Skeletal muscle satellite cell (primary cell): ENCODE measurements around the gene OR52I2. TPM values are rescaled to one million over a fixed set of nuclear protein-coding genes. Genes with fewer than 3 reads are reported as not detected.

ENCODE experiments used
- H3K27me3 ChIP-seq: 2 replicates; pipeline ENCODE4 v1.7.0; 2013; ENCODE audit warnings: low read length; ENCODE audit not compliant: control insufficient read depth, insufficient read depth
- H3K36me3 ChIP-seq: 2 replicates; pipeline ENCODE4 v1.7.0; 2013; ENCODE audit warnings: mild to moderate bottlenecking, control low read depth, low read length; ENCODE audit not compliant: insufficient read depth
- H3K4me1 ChIP-seq: 2 replicates; pipeline ENCODE4 v1.7.0; 2013; ENCODE audit warnings: low read length; ENCODE audit not compliant: control insufficient read depth, insufficient read depth
- H3K4me2 ChIP-seq: 2 replicates; pipeline ENCODE4 v1.7.0; 2013; ENCODE audit warnings: mild to moderate bottlenecking, low read length
- H3K4me3 ChIP-seq: 2 replicates; pipeline ENCODE4 v1.7.0; 2013; ENCODE audit warnings: low read length
- H3K9ac ChIP-seq: 2 replicates; pipeline ENCODE4 v1.7.0; 2013; ENCODE audit warnings: mild to moderate bottlenecking, low read depth, low read length, moderate library complexity
- H3K9me3 ChIP-seq: replicated peaks from 2 replicates; pipeline ENCODE4 v1.7.0; 2013; ENCODE audit warnings: mild to moderate bottlenecking, control low read depth, low read length
- total RNA-seq: library from RNA; depleted of rRNA; stranded (reverse); fragments of >200 nt; gene quantifications from 2 replicates; pipeline ENCODE4 v1.2.3, GENCODE V29; 2012; rRNA removed

Gene OR52I2
- not detected in 2 replicates for total RNA-seq

DNA sequence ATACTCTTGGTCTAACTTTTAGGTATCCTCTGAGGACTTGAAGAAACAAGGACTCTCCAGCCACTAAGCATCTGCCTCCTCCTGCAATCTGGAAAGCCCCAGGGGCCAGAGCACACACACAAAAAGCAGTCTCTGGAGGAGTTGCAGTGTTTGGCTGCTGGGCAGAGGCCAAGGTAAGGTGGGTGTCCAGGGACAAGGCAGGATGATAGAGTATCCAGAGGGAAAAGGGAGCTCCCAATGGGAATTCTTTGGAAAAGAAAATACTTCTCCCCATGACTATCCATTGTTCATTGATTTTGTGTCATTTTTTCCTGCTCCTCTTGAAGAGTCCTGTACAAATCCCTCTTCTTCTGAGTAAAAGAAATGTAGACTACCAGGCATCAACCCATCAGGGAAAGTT is at the start of gene OR52I2:
OR52I2 (plus strand) TSS at position 301 of the 400 bp plus-strand sequence.
- Histone ChIP-seq H3K4me2 (no peak within 1 kb of the TSS), H3K9ac (no peak within 1 kb of the TSS), H3K27me3 (peaks cover 11% of the 10 kb centered on the region), H3K4me1 (no peaks in the 10 kb centered on the region), H3K36me3 (no peaks in the 10 kb centered on the region), H3K4me3 (no peak within 1 kb of the TSS), H3K9me3 (no peaks in the 10 kb centered on the region)

DNA sequence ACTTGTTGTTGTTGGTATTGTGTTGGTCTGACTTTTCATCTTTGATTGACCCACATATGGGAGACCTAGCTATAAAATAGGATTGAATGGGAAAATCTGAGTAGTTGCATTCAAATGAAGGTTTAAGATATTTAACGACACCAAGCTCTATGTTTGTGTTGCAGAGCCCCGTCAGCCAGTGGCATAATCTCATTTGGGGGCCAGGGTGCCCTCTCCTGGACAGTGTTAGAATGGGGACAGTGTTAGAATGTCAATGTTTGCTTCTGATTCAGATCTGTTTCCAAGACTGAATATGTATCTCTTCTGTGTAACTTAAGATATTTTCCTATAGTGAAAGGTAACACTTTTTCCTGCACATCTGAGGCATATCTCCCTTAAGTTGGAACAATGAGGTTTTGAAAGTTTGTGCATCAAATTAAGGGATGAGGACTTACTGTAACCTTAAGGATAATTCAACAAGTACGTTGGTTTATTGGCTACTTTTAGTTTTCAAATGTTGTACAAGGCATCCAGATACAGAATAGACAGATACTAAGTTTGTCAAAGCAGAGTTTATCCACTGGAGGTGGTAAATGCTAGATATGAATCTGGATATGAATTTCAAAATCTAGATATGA is 41.8 kb upstream of the OR52I2 start:
- H3K4me2 ChIP-seq = no peak overlapping the region
- H3K9ac ChIP-seq = no peak overlapping the region
- no peaks in the 10 kb centered on the region for H3K9me3 ChIP-seq
- no peaks in the 10 kb centered on the region for H3K4me1 ChIP-seq
- no peak overlapping the region for H3K4me3 ChIP-seq
- H3K27me3 ChIP-seq = peaks cover 3% of the 10 kb centered on the region
- no peaks in the 10 kb centered on the region for H3K36me3 ChIP-seq

DNA sequence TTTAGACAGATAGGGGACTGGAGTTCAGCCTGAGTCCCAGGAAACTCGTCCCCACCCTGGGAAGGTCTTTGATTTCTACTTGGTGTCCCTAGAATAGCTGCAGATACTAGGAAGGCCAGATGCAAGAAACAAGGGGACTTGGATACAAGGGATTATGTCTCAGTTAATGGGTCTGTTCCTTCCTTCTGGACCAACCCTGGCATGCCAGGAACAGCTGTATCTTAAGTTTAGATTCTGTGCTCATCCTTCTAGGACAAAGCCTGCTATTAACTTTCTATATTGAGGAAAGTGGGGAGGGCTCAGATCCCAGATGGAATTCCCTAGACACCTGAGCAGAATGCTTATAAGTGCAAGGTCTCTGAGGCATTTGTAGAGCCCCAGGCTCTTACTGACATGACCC is 40.5 kb upstream of the OR52I2 start:
- Histone ChIP-seq H3K4me3 (no peak overlapping the region), H3K36me3 (no peaks in the 10 kb centered on the region), H3K4me2 (no peak overlapping the region), H3K9ac (no peak overlapping the region), H3K9me3 (no peaks in the 10 kb centered on the region), H3K4me1 (no peaks in the 10 kb centered on the region), H3K27me3 (peaks cover 3% of the 10 kb centered on the region)

DNA sequence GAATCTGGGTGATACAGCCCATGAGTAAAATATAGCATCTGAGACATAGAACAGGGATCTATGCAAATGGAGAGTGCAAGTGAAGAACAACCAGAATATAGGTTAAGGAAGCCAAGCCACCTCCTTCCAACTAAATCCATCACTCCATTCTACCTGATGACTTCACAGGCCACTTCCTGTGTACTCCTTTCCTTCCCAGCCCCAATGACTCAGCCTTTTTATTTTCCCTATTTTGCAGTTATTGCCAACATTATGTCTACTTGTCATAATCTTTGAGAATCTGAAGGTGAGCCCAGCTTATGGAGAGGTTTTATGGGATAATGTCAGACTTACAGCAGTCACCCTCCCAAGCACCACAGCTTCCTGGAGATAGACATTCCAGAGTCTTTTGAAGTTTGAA is 38.0 kb upstream of the OR52I2 start:
- no peak overlapping the region for H3K9ac ChIP-seq
- no peak overlapping the region for H3K4me2 ChIP-seq
- no peaks in the 10 kb centered on the region for H3K9me3 ChIP-seq
- no peaks in the 10 kb centered on the region for H3K27me3 ChIP-seq
- no peaks in the 10 kb centered on the region for H3K36me3 ChIP-seq
- no peak overlapping the region for H3K4me3 ChIP-seq
- no peaks in the 10 kb centered on the region for H3K4me1 ChIP-seq

DNA sequence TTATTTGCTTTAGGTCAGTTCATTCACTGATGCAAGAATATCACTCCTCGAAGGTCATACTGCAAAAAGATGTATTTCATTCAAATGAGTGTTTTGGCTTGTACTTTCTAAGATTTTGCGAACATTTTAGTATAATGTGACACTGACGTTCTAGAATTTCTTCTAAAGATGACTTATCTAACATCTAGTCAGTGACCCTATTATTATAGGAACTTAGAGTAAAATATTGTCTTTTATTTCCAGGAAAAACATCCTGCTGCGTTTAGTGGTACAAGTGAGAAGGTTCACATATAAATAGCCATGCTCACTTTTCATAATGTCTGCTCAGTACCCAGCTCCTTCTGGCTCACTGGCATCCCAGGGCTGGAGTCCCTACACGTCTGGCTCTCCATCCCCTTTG is 36.7 kb upstream of the OR52I2 start, which contains the start of gene OR52M1:
OR52M1 (plus strand) TSS at position 301 of the 400 bp plus-strand sequence; CDS start at position 301, 0 bp downstream.
- H3K4me3 ChIP-seq = no peak within 1 kb of the TSS
- no peaks in the 10 kb centered on the region for H3K27me3 ChIP-seq

DNA sequence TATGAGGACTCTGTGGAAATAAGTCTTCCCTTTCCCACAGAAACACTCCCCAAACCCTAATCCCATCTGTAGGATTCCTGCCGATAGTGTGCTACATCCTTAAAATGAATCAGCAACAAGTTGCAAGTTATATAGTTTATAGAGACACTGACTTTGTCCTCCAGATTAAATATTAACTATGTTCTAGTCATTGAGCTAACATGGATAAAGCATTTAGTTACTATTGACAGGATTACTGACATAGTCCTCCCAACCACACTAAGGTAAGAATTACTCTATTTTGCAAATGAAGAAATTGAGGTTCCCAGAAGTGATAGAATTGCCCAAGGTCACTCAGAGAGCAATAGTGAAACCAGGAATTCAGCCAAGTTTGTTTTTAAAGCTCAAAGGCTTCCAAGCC is 34.7 kb upstream of the OR52I2 start:
- no peaks in the 10 kb centered on the region for H3K27me3 ChIP-seq
- no peak overlapping the region for H3K4me3 ChIP-seq
- H3K4me1 ChIP-seq = no peaks in the 10 kb centered on the region
- no peak overlapping the region for H3K9ac ChIP-seq
- H3K9me3 ChIP-seq = no peaks in the 10 kb centered on the region
- no peak overlapping the region for H3K4me2 ChIP-seq
- no peaks in the 10 kb centered on the region for H3K36me3 ChIP-seq

More for the DNA sequence above, 36.7 kb upstream of the OR52I2 start, which contains the start of gene OR52M1:
- Histone ChIP-seq H3K4me1 (no peaks in the 10 kb centered on the region), H3K36me3 (no peaks in the 10 kb centered on the region), H3K9ac (no peak within 1 kb of the TSS), H3K9me3 (no peaks in the 10 kb centered on the region), H3K4me2 (no peak within 1 kb of the TSS)

DNA sequence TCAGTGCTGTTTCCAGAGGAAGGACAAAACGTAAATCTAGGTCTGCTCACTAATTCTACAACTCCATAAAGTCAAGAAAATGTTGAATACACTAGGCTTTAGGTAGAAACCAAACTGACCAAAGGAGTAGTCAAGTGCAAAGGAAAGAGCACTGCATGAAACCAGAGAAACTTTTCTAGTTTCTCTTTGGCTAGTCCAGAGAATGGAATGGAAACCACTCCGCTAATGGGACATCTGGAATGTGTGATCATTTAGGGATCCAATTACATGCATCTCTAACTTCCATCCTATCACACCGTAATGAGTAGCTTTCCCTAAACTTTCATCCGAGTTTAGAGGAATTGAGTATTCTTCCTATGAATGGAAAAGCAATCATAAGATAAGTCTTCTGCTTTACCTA is 34.1 kb upstream of the OR52I2 start:
- Histone ChIP-seq H3K36me3 (no peaks in the 10 kb centered on the region), H3K4me2 (no peak overlapping the region)

DNA sequence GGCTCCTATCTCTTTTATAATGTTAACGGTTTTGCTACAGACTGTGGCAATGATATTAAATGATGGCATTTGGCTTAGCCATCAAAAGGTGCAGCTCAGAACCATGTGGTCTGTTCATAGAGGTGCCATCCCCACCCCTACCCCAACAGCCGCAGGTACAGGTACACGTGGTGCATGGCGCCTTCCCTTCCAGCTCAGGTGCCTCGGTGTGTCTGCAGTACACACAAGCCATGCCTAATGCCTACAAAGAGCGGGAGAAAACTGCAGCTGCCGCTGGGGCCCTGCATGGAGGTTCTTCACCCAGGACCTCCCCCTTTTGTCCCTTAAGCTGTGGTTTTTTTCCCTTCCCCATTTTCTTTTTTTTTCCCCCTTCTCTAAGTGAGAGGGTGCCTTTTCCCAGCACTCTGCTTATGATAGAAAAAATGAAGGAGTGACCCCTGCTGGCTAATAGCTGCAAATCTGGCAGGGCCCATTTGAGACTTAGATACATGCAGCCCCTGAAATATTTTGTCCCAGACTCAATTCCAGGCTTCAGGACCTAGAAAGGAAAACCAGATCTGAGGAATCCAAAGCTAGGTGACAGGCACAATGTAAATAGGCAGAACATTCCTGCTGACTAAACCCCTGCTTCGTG is 30.1 kb upstream of the OR52I2 start:
- no peaks in the 10 kb centered on the region for H3K36me3 ChIP-seq
- H3K9ac ChIP-seq = no peak overlapping the region
- no peak overlapping the region for H3K4me3 ChIP-seq
- H3K9me3 ChIP-seq = no peaks in the 10 kb centered on the region
- no peaks in the 10 kb centered on the region for H3K27me3 ChIP-seq
- no peaks in the 10 kb centered on the region for H3K4me1 ChIP-seq
- H3K4me2 ChIP-seq = no peak overlapping the region

More for the DNA sequence above, 34.1 kb upstream of the OR52I2 start:
- Histone ChIP-seq H3K9ac (no peak overlapping the region), H3K4me3 (no peak overlapping the region), H3K9me3 (no peaks in the 10 kb centered on the region), H3K4me1 (no peaks in the 10 kb centered on the region), H3K27me3 (no peaks in the 10 kb centered on the region)

DNA sequence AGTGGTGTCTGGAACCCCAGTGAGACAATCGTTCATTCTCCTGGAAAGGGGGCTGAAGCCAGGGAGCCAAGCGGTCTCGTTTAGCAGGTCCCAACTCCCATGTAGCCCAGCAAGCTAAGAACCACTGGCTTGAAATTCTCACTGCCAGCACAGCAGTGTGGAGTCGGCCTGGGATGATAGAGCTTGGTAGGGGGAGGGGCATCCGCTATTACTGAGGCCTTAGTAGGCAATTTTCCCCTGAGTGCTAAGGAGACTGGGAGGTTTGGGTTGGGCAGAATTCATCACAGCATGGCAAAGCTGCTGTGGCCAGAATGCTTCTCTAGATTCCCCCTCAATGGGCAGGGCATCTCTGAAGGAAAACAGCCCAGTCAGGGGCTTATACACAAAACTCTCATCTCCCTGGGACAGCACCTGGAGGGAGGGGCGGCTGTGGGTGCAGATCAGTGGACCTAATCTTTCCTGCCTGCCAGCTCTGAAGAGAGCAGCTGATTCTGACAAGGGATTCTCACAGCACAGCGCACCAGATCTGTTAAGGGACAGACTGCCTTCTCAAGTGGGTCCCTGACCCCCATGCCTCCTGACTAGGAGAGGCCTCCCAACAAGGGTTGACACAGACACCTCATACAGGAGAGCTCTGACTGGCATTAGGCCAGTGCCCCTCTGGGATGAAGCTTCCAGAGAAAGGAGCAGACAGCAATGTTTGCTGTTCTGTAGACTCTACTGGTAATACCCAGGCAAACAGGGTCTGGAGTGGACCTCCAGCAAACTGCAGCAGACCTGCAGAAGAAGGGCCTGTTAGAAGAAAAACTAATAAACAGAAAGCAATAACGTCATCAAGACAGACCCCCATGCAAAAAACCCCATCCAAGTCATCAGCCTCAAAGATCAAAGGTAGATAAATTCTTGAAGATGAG is 21.8 kb upstream of the OR52I2 start:
- Histone ChIP-seq H3K4me1 (no peaks in the 10 kb centered on the region), H3K4me2 (no peak overlapping the region), H3K9me3 (no peaks in the 10 kb centered on the region), H3K9ac (no peak overlapping the region), H3K4me3 (no peak overlapping the region), H3K36me3 (no peaks in the 10 kb centered on the region), H3K27me3 (no peaks in the 10 kb centered on the region)

DNA sequence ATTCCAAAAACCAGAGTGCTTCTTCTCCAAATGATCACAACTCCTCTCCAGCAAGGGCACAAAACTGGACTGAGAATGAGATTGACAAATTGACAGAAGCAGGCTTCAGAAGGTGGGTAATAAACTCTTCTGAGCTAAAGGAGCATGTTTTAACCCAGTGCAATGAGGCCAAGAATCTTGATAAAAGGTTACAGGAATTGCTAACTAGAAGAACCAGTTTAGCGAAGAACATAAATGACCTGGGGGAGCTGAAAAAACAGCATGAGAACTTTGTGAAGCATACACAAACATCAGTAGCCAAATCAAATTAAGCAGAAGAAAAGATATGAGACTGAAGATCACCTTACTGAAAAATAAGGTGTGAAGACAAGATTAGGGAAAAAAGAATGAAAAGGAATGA is 21.1 kb upstream of the OR52I2 start:
- Histone ChIP-seq H3K27me3 (no peaks in the 10 kb centered on the region), H3K4me3 (no peak overlapping the region), H3K4me2 (no peak overlapping the region), H3K4me1 (no peaks in the 10 kb centered on the region), H3K9me3 (no peaks in the 10 kb centered on the region), H3K9ac (no peak overlapping the region), H3K36me3 (no peaks in the 10 kb centered on the region)

DNA sequence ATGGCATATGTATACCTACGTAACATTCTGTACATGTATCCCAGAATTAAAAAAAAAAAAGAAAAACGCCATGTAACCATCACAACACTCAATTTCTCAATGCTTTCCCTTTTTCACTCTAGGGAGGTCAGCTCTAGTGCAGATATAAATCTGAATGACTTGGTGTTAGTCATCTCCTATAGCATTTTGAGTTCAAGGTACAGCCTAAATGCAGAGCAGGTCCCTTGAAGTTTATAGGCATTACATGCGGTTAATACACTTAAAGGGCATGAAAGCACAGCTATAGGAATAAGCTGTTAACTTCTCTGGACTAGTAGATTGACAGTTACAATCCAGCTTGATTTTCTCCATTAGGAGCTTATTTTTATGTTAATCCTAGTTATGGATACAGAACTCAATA is 16.2 kb upstream of the OR52I2 start:
- Histone ChIP-seq H3K4me3 (no peak overlapping the region), H3K9ac (no peak overlapping the region), H3K27me3 (no peaks in the 10 kb centered on the region), H3K4me1 (no peaks in the 10 kb centered on the region), H3K36me3 (no peaks in the 10 kb centered on the region), H3K4me2 (no peak overlapping the region), H3K9me3 (no peaks in the 10 kb centered on the region)
